ENCODE measurements around the gene GRIK4.

DNA sequence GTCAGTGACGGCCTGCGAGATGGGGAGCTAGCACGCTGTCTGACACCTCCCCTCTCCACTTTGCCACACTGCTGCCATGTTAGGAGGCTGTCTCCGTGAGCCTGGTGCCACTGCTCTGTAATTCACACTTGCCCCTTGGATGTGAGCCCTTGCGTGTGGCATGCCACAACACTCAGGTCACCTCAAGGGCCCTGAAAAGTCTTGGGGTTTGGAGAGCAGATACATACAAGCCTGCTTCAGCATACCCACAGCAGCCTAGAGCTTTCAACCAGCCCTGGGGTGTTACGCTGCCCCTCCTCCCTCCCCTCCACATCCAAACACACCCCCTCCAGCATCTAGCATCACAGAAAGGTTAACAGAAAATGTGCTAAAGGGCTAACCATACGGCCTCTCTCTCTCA lies 442.8 kb downstream of the GRIK4 start:
- TF ChIP-seq FOS (IDR thresholded peaks at IDR 0.05; ENCODE audit: borderline replicate concordance, insufficient read depth, low read length): no peak
- no peak for TF ChIP-seq POLR2A (IDR thresholded peaks at IDR 0.05; ENCODE audit: low read depth, low read length)
- TF ChIP-seq, protein P1, sequence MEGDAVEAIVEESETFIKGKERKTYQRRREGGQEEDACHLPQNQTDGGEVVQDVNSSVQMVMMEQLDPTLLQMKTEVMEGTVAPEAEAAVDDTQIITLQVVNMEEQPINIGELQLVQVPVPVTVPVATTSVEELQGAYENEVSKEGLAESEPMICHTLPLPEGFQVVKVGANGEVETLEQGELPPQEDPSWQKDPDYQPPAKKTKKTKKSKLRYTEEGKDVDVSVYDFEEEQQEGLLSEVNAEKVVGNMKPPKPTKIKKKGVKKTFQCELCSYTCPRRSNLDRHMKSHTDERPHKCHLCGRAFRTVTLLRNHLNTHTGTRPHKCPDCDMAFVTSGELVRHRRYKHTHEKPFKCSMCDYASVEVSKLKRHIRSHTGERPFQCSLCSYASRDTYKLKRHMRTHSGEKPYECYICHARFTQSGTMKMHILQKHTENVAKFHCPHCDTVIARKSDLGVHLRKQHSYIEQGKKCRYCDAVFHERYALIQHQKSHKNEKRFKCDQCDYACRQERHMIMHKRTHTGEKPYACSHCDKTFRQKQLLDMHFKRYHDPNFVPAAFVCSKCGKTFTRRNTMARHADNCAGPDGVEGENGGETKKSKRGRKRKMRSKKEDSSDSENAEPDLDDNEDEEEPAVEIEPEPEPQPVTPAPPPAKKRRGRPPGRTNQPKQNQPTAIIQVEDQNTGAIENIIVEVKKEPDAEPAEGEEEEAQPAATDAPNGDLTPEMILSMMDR (IDR thresholded peaks at IDR 0.05; ENCODE audit: extremely low read depth in 1 of 2, insufficient read depth in 1 of 2, low read depth in 1 of 2, low read length in 2 of 2): no peak
- no peak for TF ChIP-seq POLR2AphosphoS5 (IDR thresholded peaks at IDR 0.05; ENCODE audit: insufficient read depth, low read depth, low read length)
- TF ChIP-seq EZH2 (IDR thresholded peaks at IDR 0.05; ENCODE audit: borderline replicate concordance, low read depth, low read length, severe bottlenecking): no peak
- TF ChIP-seq GATA2 (IDR thresholded peaks at IDR 0.05; ENCODE audit: insufficient read depth, insufficient read length, low read depth, low read length): no peak
